ENCODE results near the gene PCNX4. TPM values are rescaled to one million over a fixed set of nuclear protein-coding genes. Genes with fewer than 3 reads are reported as not detected.

The PCNX4 gene
- total RNA-seq, 1 donor from 2014 or later, result 57.2 TPM

- peaks cover 4% of the 10 kb centered on the region for H3K4me1 Mint-ChIP-seq (ENCODE audit: low read depth)
- TF ChIP-seq CTCF (IDR thresholded peaks at IDR 0.05), result no peak
- no peak overlapping the region for H3K4me3 Mint-ChIP-seq (ENCODE audit: unreplicated experiment)
- no peak for DNase-seq (ENCODE audit: low spot score)
- H3K36me3 Mint-ChIP-seq (ENCODE audit: low read depth), result peaks cover 3% of the 10 kb centered on the region
- peaks cover 5% of the 10 kb centered on the region for H3K9me3 Mint-ChIP-seq (ENCODE audit: low read depth)
- no peaks in the 10 kb centered on the region for H3K27me3 Mint-ChIP-seq (ENCODE audit: low read depth)
- no peak overlapping the region for H3K27ac Mint-ChIP-seq (ENCODE audit: unreplicated experiment)
These were observed 86.4 kb downstream of the PCNX4 start for GRCh38 chr14:60178164-60178563.

- H3K4me1 Mint-ChIP-seq (ENCODE audit: low read depth), result peaks cover 6% of the 10 kb centered on the region
- peaks cover 3% of the 10 kb centered on the region for H3K36me3 Mint-ChIP-seq (ENCODE audit: low read depth)
- H3K27ac Mint-ChIP-seq (ENCODE audit: unreplicated experiment), result no peak overlapping the region
These were observed 87.1 kb downstream of the PCNX4 start for GRCh38 chr14:60178820-60179219.

GRCh38 chr14:60179431-60179869, 87.7 kb downstream of the PCNX4 start:
- peaks cover 3% of the 10 kb centered on the region for H3K36me3 Mint-ChIP-seq (ENCODE audit: low read depth)
- no peak overlapping the region for H3K4me3 Mint-ChIP-seq (ENCODE audit: unreplicated experiment)
- peaks cover 5% of the 10 kb centered on the region for H3K9me3 Mint-ChIP-seq (ENCODE audit: low read depth)
- DNase-seq (ENCODE audit: low spot score), result no peak
- H3K27ac Mint-ChIP-seq (ENCODE audit: unreplicated experiment), result no peak overlapping the region
- TF ChIP-seq CTCF (IDR thresholded peaks at IDR 0.05), result no peak
- H3K27me3 Mint-ChIP-seq (ENCODE audit: low read depth), result peaks cover 1% of the 10 kb centered on the region
- H3K4me1 Mint-ChIP-seq (ENCODE audit: low read depth), result peaks cover 10% of the 10 kb centered on the region

More at GRCh38 chr14:60178820-60179219, 87.1 kb downstream of the PCNX4 start:
- Mint-ChIP-seq H3K9me3 (ENCODE audit: low read depth) (peaks cover 5% of the 10 kb centered on the region), H3K27me3 (ENCODE audit: low read depth) (no peaks in the 10 kb centered on the region), H3K4me3 (ENCODE audit: unreplicated experiment) (no peak overlapping the region)
- TF ChIP-seq CTCF (IDR thresholded peaks at IDR 0.05), result no peak
- DNase-seq (ENCODE audit: low spot score), result no peak

GRCh38 chr14:60183138-60183537, 91.4 kb downstream of the PCNX4 start:
- H3K9me3 Mint-ChIP-seq (ENCODE audit: low read depth), result peaks cover under 1% of the 10 kb centered on the region

GRCh38 chr14:60183741-60184140, 92.0 kb downstream of the PCNX4 start:
- H3K9me3 Mint-ChIP-seq (ENCODE audit: low read depth), result no peaks in the 10 kb centered on the region
- no peak for TF ChIP-seq CTCF (IDR thresholded peaks at IDR 0.05)
- DNase-seq (ENCODE audit: low spot score), result no peak
- H3K4me3 Mint-ChIP-seq (ENCODE audit: unreplicated experiment), result peak overlapping the region; percentile 62
- H3K36me3 Mint-ChIP-seq (ENCODE audit: low read depth), result peaks cover 1% of the 10 kb centered on the region
- H3K27me3 Mint-ChIP-seq (ENCODE audit: low read depth), result peaks cover 7% of the 10 kb centered on the region
- H3K4me1 Mint-ChIP-seq (ENCODE audit: low read depth), result peaks cover 10% of the 10 kb centered on the region
- H3K27ac Mint-ChIP-seq (ENCODE audit: unreplicated experiment), result no peak overlapping the region

More at GRCh38 chr14:60183138-60183537, 91.4 kb downstream of the PCNX4 start:
- H3K27ac Mint-ChIP-seq (ENCODE audit: unreplicated experiment), result no peak overlapping the region
- peaks cover 7% of the 10 kb centered on the region for H3K27me3 Mint-ChIP-seq (ENCODE audit: low read depth)
- H3K36me3 Mint-ChIP-seq (ENCODE audit: low read depth), result peaks cover 1% of the 10 kb centered on the region
- H3K4me3 Mint-ChIP-seq (ENCODE audit: unreplicated experiment), result no peak overlapping the region
- peaks cover 10% of the 10 kb centered on the region for H3K4me1 Mint-ChIP-seq (ENCODE audit: low read depth)
- DNase-seq (ENCODE audit: low spot score), result no peak
- no peak for TF ChIP-seq CTCF (IDR thresholded peaks at IDR 0.05)

Data from chondrocyte (in vitro differentiated cells).